Central memory CD8-positive, alpha-beta T cell (primary cell): ENCODE measurements around the gene SERPINI1.

Experiments
- ATAC-seq: fragments of 150-1000 bp; cut with Tn5 transposase; replicated peaks from 2 replicates; pipeline ENCODE4 v1.10.0; 2022; ENCODE audit warnings: mild to moderate bottlenecking, moderate FRiP score, moderate number of reproducible peaks; ENCODE audit not compliant: poor library complexity, severe bottlenecking; ENCODE audit errors: extremely low read depth
- DNase-seq, 2 donors: peaks; one replicate each; pipeline ENCODE4 v3.0.0; 2021; ENCODE audit warnings: low spot score in 2 of 2
- H3K27ac Mint-ChIP-seq: one replicate; pipeline ENCODE4 v1.8.0; 2022; ENCODE audit warnings: low read depth, mild to moderate bottlenecking, moderate library complexity, mixed read lengths
- H3K27me3 Mint-ChIP-seq: one replicate; pipeline ENCODE4 v1.8.0; 2022; ENCODE audit warnings: mixed read lengths
- H3K36me3 Mint-ChIP-seq: one replicate; pipeline ENCODE4 v1.8.0; 2022; ENCODE audit warnings: mild to moderate bottlenecking, moderate library complexity, mixed read lengths; ENCODE audit not compliant: insufficient read depth
- H3K4me1 Mint-ChIP-seq: one replicate; pipeline ENCODE4 v1.8.0; 2022; ENCODE audit warnings: mixed read lengths
- H3K4me3 Mint-ChIP-seq: one replicate; pipeline ENCODE4 v1.8.0; 2022; ENCODE audit warnings: mild to moderate bottlenecking, moderate library complexity, mixed read lengths
- H3K9me3 Mint-ChIP-seq: one replicate; pipeline ENCODE4 v1.8.0; 2022; ENCODE audit warnings: mixed read lengths

SERPINI1 gene

GRCh38 chr3:167739190-167739810 is 3.8 kb downstream of the SERPINI1 start:
- ATAC-seq, result no peak
- no peaks in the 10 kb centered on the region for H3K27me3 Mint-ChIP-seq
- H3K9me3 Mint-ChIP-seq, result no peaks in the 10 kb centered on the region
- H3K4me1 Mint-ChIP-seq, result peaks cover 8% of the 10 kb centered on the region
- H3K27ac Mint-ChIP-seq, result no peak overlapping the region
- no peak overlapping the region for H3K4me3 Mint-ChIP-seq
- H3K36me3 Mint-ChIP-seq, result peaks cover 3% of the 10 kb centered on the region
- DNase-seq, result no peak

- H3K9me3 Mint-ChIP-seq, result no peaks in the 10 kb centered on the region
- ATAC-seq, result peak; percentile 58
- no peaks in the 10 kb centered on the region for H3K27me3 Mint-ChIP-seq
- DNase-seq, result no peak
- H3K36me3 Mint-ChIP-seq, result peaks cover 5% of the 10 kb centered on the region
- no peak overlapping the region for H3K27ac Mint-ChIP-seq
- peaks cover 8% of the 10 kb centered on the region for H3K4me1 Mint-ChIP-seq
- H3K4me3 Mint-ChIP-seq, result no peak overlapping the region
Observed at GRCh38 chr3:167740961-167741587, 5.6 kb downstream of the SERPINI1 start.

DNA sequence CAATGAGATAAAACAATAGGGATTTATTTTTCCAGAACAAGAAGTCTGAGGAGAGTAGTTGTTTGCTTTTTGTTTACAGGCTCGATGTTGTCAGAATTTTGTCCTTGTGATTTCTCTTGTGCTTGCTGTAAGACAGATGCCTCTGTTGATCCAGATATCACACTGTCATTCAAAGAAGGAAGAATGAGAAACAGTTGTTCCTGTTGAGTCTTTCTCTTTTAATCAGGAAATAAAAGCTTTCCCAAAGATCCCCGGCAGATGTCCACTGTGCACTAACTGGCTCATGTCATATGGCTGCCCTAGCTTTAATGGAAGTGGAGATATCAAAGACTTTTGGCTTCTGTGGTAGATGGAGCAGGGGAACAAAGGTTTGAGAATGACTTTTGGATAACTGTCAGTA is 6.8 kb downstream of the SERPINI1 start:
- ATAC-seq (no peak), DNase-seq (no peak)
- Mint-ChIP-seq H3K27me3 (no peaks in the 10 kb centered on the region), H3K4me1 (peaks cover under 1% of the 10 kb centered on the region), H3K4me3 (no peak overlapping the region), H3K27ac (no peak overlapping the region), H3K36me3 (peaks cover 5% of the 10 kb centered on the region), H3K9me3 (no peaks in the 10 kb centered on the region)

GRCh38 chr3:167743799-167744198 is 8.3 kb downstream of the SERPINI1 start:
- H3K27ac Mint-ChIP-seq, result no peak overlapping the region
- no peaks in the 10 kb centered on the region for H3K27me3 Mint-ChIP-seq
- ATAC-seq (no peak), DNase-seq (no peak)
- H3K4me1 Mint-ChIP-seq, result no peaks in the 10 kb centered on the region
- H3K9me3 Mint-ChIP-seq, result no peaks in the 10 kb centered on the region
- H3K4me3 Mint-ChIP-seq, result no peak overlapping the region
- peaks cover 5% of the 10 kb centered on the region for H3K36me3 Mint-ChIP-seq

- DNase-seq (no peak), ATAC-seq (no peak)
- H3K4me1 Mint-ChIP-seq, result peaks cover 6% of the 10 kb centered on the region
- H3K36me3 Mint-ChIP-seq, result peaks cover 4% of the 10 kb centered on the region
- no peak overlapping the region for H3K4me3 Mint-ChIP-seq
- H3K27me3 Mint-ChIP-seq, result no peaks in the 10 kb centered on the region
- H3K9me3 Mint-ChIP-seq, result no peaks in the 10 kb centered on the region
- peak overlapping the region; percentile 52 for H3K27ac Mint-ChIP-seq
Observed at GRCh38 chr3:167749209-167749608, 13.7 kb downstream of the SERPINI1 start.

- H3K36me3 Mint-ChIP-seq, result peaks cover 4% of the 10 kb centered on the region
- H3K4me3 Mint-ChIP-seq, result no peak overlapping the region
- ATAC-seq, result no peak
- no peaks in the 10 kb centered on the region for H3K9me3 Mint-ChIP-seq
- peaks cover 6% of the 10 kb centered on the region for H3K4me1 Mint-ChIP-seq
- no peaks in the 10 kb centered on the region for H3K27me3 Mint-ChIP-seq
- no peak for DNase-seq
- H3K27ac Mint-ChIP-seq, result peak overlapping the region; percentile 52
Observed at GRCh38 chr3:167749728-167750127, 14.2 kb downstream of the SERPINI1 start.

DNA sequence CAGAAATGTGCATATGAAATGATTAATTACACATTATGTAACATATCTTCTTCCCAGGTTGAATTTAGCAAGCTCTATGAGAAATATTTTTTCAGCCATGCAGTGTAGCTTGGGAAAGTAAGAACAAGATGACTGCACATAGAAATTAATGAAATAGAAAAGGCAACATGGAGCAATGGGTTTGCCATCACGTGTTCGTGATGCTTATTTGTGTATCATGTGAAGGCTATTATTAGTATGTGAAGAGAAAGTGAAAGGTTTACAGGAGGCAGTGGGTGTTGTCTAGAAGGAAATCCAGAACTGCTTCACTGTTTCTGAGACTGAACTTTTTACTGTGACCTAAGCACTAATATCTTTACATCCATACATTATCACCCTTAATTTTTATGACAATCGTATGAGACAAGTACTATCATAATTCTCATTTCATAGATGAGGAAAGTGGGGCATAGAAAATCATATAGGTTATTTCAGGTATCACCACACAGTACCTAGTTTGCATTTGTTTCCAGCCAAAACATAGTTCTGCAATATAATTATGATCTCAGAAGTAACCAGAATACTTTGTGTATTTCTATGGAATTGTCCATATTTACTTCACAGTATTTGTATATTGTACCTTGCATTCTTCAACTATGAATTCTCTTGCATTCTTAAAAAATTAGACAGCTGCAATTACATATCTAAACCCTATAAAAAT is 14.9 kb downstream of the SERPINI1 start:
- DNase-seq, result no peak
- Mint-ChIP-seq H3K4me1 (peaks cover 6% of the 10 kb centered on the region), H3K27ac (no peak overlapping the region), H3K36me3 (peaks cover 4% of the 10 kb centered on the region), H3K4me3 (no peak overlapping the region), H3K9me3 (no peaks in the 10 kb centered on the region), H3K27me3 (no peaks in the 10 kb centered on the region)
- peak; percentile 92 for ATAC-seq

- Mint-ChIP-seq H3K9me3 (no peaks in the 10 kb centered on the region), H3K27ac (no peak overlapping the region)
Observed at GRCh38 chr3:167754049-167754448, 18.5 kb downstream of the SERPINI1 start.

GRCh38 chr3:167761302-167761701 is 25.8 kb downstream of the SERPINI1 start:
- no peak overlapping the region for H3K27ac Mint-ChIP-seq
- no peak for DNase-seq

More at GRCh38 chr3:167754049-167754448, 18.5 kb downstream of the SERPINI1 start:
- H3K4me1 Mint-ChIP-seq, result peaks cover 6% of the 10 kb centered on the region
- peaks cover 2% of the 10 kb centered on the region for H3K36me3 Mint-ChIP-seq
- H3K4me3 Mint-ChIP-seq, result no peak overlapping the region
- no peak for ATAC-seq
- no peak for DNase-seq
- H3K27me3 Mint-ChIP-seq, result no peaks in the 10 kb centered on the region

DNA sequence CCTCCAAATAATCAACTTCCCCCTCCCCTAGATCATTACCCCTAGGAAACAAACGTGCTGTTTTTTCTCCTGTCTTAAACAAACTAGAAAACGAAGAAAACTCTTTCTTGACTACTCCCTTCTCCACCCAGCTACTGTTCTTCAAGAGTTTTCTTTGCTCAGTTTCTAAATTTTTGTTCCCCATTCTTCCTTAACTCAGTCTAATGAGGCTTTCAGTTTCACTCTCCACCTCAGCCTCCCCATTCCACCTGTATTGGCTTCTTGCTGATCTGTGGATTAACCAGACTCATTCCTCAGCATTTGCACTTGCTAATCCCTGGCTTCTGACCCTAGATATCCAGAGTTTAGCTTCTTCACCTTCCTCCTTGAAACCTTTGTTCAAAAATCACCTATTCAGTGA is 26.8 kb downstream of the SERPINI1 start:
- H3K9me3 Mint-ChIP-seq, result no peaks in the 10 kb centered on the region
- H3K27me3 Mint-ChIP-seq, result peaks cover 11% of the 10 kb centered on the region
- peaks cover 6% of the 10 kb centered on the region for H3K4me1 Mint-ChIP-seq
- no peak for DNase-seq
- ATAC-seq, result no peak
- no peak overlapping the region for H3K4me3 Mint-ChIP-seq
- H3K27ac Mint-ChIP-seq, result no peak overlapping the region
- H3K36me3 Mint-ChIP-seq, result peaks cover 1% of the 10 kb centered on the region

More at GRCh38 chr3:167761302-167761701, 25.8 kb downstream of the SERPINI1 start:
- no peaks in the 10 kb centered on the region for H3K9me3 Mint-ChIP-seq
- peaks cover 6% of the 10 kb centered on the region for H3K4me1 Mint-ChIP-seq
- H3K27me3 Mint-ChIP-seq, result peaks cover 11% of the 10 kb centered on the region
- no peak overlapping the region for H3K4me3 Mint-ChIP-seq
- no peak for ATAC-seq
- H3K36me3 Mint-ChIP-seq, result peaks cover 1% of the 10 kb centered on the region

DNA sequence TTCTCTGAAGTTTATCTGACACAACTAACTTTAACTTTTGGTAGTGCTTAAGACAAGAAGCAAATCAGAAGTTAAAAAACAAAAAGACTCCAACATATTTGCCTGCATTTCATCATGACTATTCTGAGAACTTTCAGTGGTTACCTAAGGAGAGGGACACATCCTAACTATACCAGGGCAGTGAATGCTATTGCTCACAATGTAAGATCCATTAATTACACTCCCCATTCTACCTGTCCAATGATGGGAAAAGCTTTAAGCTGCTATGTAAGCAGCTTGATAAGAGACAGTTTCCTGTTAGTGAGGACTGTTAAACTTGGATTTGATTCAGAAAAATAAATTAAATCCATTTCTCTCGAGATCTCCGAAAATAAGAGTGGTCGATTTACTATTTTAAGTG is 37.5 kb downstream of the SERPINI1 start:
- Mint-ChIP-seq H3K4me3 (no peak overlapping the region), H3K4me1 (no peaks in the 10 kb centered on the region), H3K27ac (no peak overlapping the region), H3K36me3 (no peaks in the 10 kb centered on the region), H3K9me3 (peaks cover 6% of the 10 kb centered on the region), H3K27me3 (no peaks in the 10 kb centered on the region)
- DNase-seq, result no peak
- no peak for ATAC-seq

DNA sequence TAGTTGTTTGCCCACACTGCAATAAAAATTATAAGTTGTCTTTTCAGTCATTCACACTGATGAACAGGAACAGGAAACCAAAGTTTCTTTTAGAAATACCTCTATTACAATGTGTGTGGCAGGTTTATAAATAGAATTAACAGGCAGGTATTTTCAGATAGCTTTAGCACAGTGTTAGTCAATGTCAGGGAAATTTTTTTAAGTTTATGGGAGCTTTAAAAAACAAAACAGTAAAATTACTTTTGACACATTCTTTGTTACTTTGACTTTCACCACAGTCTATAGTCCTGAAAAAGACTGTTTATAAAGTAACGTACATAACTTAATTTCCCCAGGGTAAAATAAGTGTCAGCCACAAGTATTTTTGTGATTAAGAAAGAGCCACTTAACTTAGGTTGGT is 38.1 kb downstream of the SERPINI1 start:
- ATAC-seq (no peak), DNase-seq (no peak)
- Mint-ChIP-seq H3K27me3 (no peaks in the 10 kb centered on the region), H3K4me3 (no peak overlapping the region), H3K27ac (no peak overlapping the region), H3K9me3 (peaks cover 6% of the 10 kb centered on the region), H3K36me3 (no peaks in the 10 kb centered on the region), H3K4me1 (no peaks in the 10 kb centered on the region)
